Erythroblast (primary cell): ENCODE data around the gene RPS6KA2.

ENCODE experiments used
- GATA1 ChIP-seq: IDR thresholded peaks from 2 replicates; pipeline ENCODE4 v1.6.1; 2011; ENCODE audit warnings: low read depth, mild to moderate bottlenecking, control low read depth, low read length, moderate library complexity
- POLR2A ChIP-seq: IDR thresholded peaks from 2 replicates; pipeline ENCODE4 v1.6.1; 2011; ENCODE audit warnings: mild to moderate bottlenecking, low read length

GRCh38 chr6:166623318-166623717, 3.7 kb downstream of the RPS6KA2 start:
- no peak for TF ChIP-seq POLR2A
- no peak for TF ChIP-seq GATA1
